HepG2 (cell line): Measurements from ENCODE around the gene ANKRD11. TPM values are rescaled to one million over a fixed set of nuclear protein-coding genes. Genes with fewer than 3 reads are reported as not detected.
A peak's percentile ranks its signal among the peaks of the same experiment; 100 is the strongest.

ENCODE experiments used
- CREB1 ChIP-seq, 2 experiments: fragments of 450-650 bp in 1 of 2; IDR thresholded peaks; 2 replicates each; pipeline ENCODE4 v1.6.1; 2016 to 2017; ENCODE audit warnings: control low read depth in 1 of 2, mild to moderate bottlenecking in 1 of 2, missing compliant biosample characterization in 1 of 2, missing genetic modification characterization in 1 of 2
- CSRNP2 ChIP-seq: sonication (generic); formaldehyde crosslinking; conservative IDR thresholded peaks from 2 replicates; pipeline ENCODE4 v1.8.0; 2022; ENCODE audit warnings: low read depth, missing genetic modification reagents
- FOXP1 ChIP-seq, 2 experiments: fragments of 450-650 bp in 1 of 2; IDR thresholded peaks; 2 replicates each; pipeline ENCODE4 v1.6.1; 2017 to 2018; ENCODE audit warnings: antibody characterized with exemption in 1 of 2
- IKZF1 ChIP-seq: fragments of 450-650 bp; IDR thresholded peaks from 2 replicates; pipeline ENCODE4 v1.7.1; 2016
- KLF13 ChIP-seq: sonication (generic); formaldehyde crosslinking; IDR thresholded peaks from 2 replicates; pipeline ENCODE4 v1.4.0; 2020; ENCODE audit warnings: mild to moderate bottlenecking, missing genetic modification reagents
- KLF15 ChIP-seq: sonication (generic); formaldehyde crosslinking; IDR thresholded peaks from 2 replicates; pipeline ENCODE4 v1.8.1; 2023; ENCODE audit warnings: borderline replicate concordance, mild to moderate bottlenecking, inconsistent platforms, missing genetic modification reagents, mixed read lengths
- MTERF4 ChIP-seq: sonication (generic); formaldehyde crosslinking; IDR thresholded peaks from 2 replicates; pipeline ENCODE4 v1.8.0; 2023; ENCODE audit warnings: mild to moderate bottlenecking, missing genetic modification reagents
- MYC ChIP-seq: sonication (generic); formaldehyde crosslinking; IDR thresholded peaks from 2 replicates; pipeline ENCODE4 v1.9.0; 2021; ENCODE audit warnings: missing genetic modification reagents, borderline replicate concordance
- REXO4 ChIP-seq: sonication (generic); formaldehyde crosslinking; IDR thresholded peaks from 2 replicates; pipeline ENCODE4 v1.8.0; 2022; ENCODE audit warnings: missing genetic modification reagents, mild to moderate bottlenecking, borderline replicate concordance
- STAG1 ChIP-seq: sonication (generic); formaldehyde crosslinking; IDR thresholded peaks from 2 replicates; pipeline ENCODE4 v1.4.0; 2020; ENCODE audit warnings: missing genetic modification reagents
- THAP8 ChIP-seq: sonication (generic); formaldehyde crosslinking; IDR thresholded peaks from 2 replicates; pipeline ENCODE4 v1.5.1; 2020; ENCODE audit warnings: missing genetic modification reagents, mild to moderate bottlenecking, borderline replicate concordance
- ZBTB4 ChIP-seq: sonication (generic); formaldehyde crosslinking; IDR thresholded peaks from 2 replicates; pipeline ENCODE4 v1.4.0; 2020; ENCODE audit warnings: missing genetic modification reagents, mild to moderate bottlenecking, borderline replicate concordance
- ZNF235 ChIP-seq: sonication (generic); formaldehyde crosslinking; IDR thresholded peaks from 2 replicates; pipeline ENCODE4 v1.8.1; 2023; ENCODE audit warnings: mild to moderate bottlenecking, missing genetic modification reagents, borderline replicate concordance
- ZNF24 ChIP-seq: fragments of 450-650 bp; IDR thresholded peaks from 2 replicates; pipeline ENCODE4 v1.6.1; 2017; ENCODE audit warnings: antibody characterized with exemption, mild to moderate bottlenecking
- ZNF282 ChIP-seq: fragments of 450-650 bp; IDR thresholded peaks from 2 replicates; pipeline ENCODE4 v1.6.1; 2018; ENCODE audit not compliant: partially characterized antibody
- ZNF713 ChIP-seq: sonication (generic); formaldehyde crosslinking; IDR thresholded peaks from 2 replicates; pipeline ENCODE4 v1.4.0; 2020; ENCODE audit warnings: mild to moderate bottlenecking, missing genetic modification reagents
- ZSCAN20 ChIP-seq: sonication (generic); formaldehyde crosslinking; IDR thresholded peaks from 2 replicates; pipeline ENCODE4 v1.4.0; 2020; ENCODE audit warnings: missing genetic modification reagents, mild to moderate bottlenecking, borderline replicate concordance
- ZSCAN5A ChIP-seq: sonication (generic); formaldehyde crosslinking; IDR thresholded peaks from 2 replicates; pipeline ENCODE4 v1.8.0; 2022; ENCODE audit warnings: mild to moderate bottlenecking, missing genetic modification reagents, borderline replicate concordance
- polyA plus RNA-seq, 8 experiments: library from polyadenylated mRNA; depleted of rRNA in 3 of 8; stranded (reverse) in 7 of 8; unstranded in 1 of 8; fragments of >200 nt; fragmentation: Illumina TruSeq in 4 of 8; extraction: Trizol in 4 of 8; gene quantifications; 2 replicates each; pipeline versions ENCODE4 v1.2.1 to v1.2.3, GENCODE V29; 2011 to 2016; ENCODE audit warnings: low read depth in 4 of 8, missing spikeins in 1 of 8, mixed read lengths in 1 of 8; ENCODE audit not compliant: insufficient read depth in 1 of 8
- total RNA-seq, 5 experiments: library from RNA; depleted of rRNA; stranded (reverse); fragments of >200 nt; fragmentation: Illumina TruSeq; extraction: Trizol; gene quantifications; 2 replicates each; pipeline ENCODE4 v1.2.3, GENCODE V29; 2016; ENCODE audit warnings: low read depth in 1 of 5

ANKRD11 gene
- total and polyA plus RNA-seq, 2 of the 13 experiments (the other 11 are each of a cell fraction or from before 2014, with no cell fraction given) = 21.4 to 38.4 TPM

- TF ChIP-seq ZSCAN5A (CRISPR knock-in tag) = no peak
- TF ChIP-seq CSRNP2 (CRISPR knock-in tag) = no peak
- peak; percentile 73; the same call in 1 of the 2 replicates for TF ChIP-seq MYC
- no peak for TF ChIP-seq ZSCAN20 (CRISPR knock-in tag)
- TF ChIP-seq KLF13 = no peak
- no peak for TF ChIP-seq THAP8 (CRISPR knock-in tag)
- no peak for TF ChIP-seq REXO4 (CRISPR knock-in tag)
- TF ChIP-seq FOXP1 (IDR thresholded peaks at IDR 0.05) = no peak
- no peak for TF ChIP-seq FOXP1 (CRISPR knock-in tag; IDR thresholded peaks at IDR 0.05)
- TF ChIP-seq CREB1 (IDR thresholded peaks at IDR 0.05) = no peak
- no peak for TF ChIP-seq CREB1 (CRISPR knock-in tag; IDR thresholded peaks at IDR 0.05)
- TF ChIP-seq STAG1 (CRISPR knock-in tag) = peak; percentile 82
- TF ChIP-seq ZNF713 = no peak
- no peak for TF ChIP-seq ZNF235
- no peak for TF ChIP-seq ZNF24
- no peak for TF ChIP-seq ZBTB4
- TF ChIP-seq KLF15 (CRISPR knock-in tag) = no peak
- TF ChIP-seq ZNF282 = no peak
- TF ChIP-seq MTERF4 (CRISPR knock-in tag) = no peak
- TF ChIP-seq IKZF1 = no peak
Observed at GRCh38 chr16:89289428-89290395, 200.6 kb downstream of the ANKRD11 start (continued).
